GM18951 (cell line): ENCODE measurements around the gene GJA1.

Experiments used
- POLR2A ChIP-seq: IDR thresholded peaks from 4 replicates; pipeline ENCODE4 v1.6.1; 2011; ENCODE audit warnings: mild to moderate bottlenecking; ENCODE audit not compliant: insufficient read length, insufficient read depth; ENCODE audit errors: extremely low read depth
- in situ Hi-C: fragments of 300-500 bp; cut with MboI; formaldehyde crosslinking; loops from one replicate; pipeline ENCODE4 v1.12.0; 2022; ENCODE audit warnings: low sequenced_read_pairs, mixed read lengths, inconsistent platforms; ENCODE audit not compliant: unreplicated experiment

Gene GJA1

DNA sequence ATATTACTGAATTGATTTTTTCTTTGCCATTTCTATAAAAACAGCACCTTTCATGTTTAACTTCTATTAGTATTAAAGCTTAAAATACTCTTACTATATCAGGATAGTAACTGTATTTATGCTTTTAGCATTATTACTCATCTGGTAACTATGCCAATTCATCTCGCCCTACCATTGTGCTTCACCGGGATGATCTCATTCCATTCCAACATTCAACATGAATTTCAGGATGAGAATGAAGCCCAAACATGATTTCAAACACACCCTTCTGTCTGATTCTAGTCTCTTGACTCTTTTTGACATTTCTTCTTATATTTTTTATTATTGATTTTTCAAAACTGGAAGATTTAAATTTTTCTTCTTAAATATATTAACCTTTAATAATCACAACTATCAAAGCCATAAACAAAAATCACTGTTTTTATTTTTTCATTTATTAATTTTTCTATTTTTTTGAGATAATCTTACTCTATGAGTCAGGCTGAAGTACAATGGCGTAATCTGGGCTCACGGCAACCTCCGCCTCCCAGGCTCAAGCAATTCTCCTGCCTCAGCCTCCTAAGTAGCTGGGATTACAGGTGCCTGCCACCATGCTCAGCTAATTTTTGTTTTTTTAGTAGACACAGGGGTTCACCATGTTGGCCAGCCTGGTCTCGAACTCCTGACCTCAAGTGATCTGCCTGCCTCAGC is 46.7 kb downstream of the GJA1 start:
- in situ Hi-C loops: no loop called here

GRCh38 chr6:121482751-121483150 is 47.3 kb downstream of the GJA1 start:
- TF ChIP-seq POLR2A: no peak
- in situ Hi-C loops: no loop called here

More for the DNA sequence above, 46.7 kb downstream of the GJA1 start:
- TF ChIP-seq POLR2A: no peak

- in situ Hi-C loops: no loop called here
- TF ChIP-seq POLR2A: no peak
Observed at GRCh38 chr6:121485359-121485811, 49.9 kb downstream of the GJA1 start.

DNA sequence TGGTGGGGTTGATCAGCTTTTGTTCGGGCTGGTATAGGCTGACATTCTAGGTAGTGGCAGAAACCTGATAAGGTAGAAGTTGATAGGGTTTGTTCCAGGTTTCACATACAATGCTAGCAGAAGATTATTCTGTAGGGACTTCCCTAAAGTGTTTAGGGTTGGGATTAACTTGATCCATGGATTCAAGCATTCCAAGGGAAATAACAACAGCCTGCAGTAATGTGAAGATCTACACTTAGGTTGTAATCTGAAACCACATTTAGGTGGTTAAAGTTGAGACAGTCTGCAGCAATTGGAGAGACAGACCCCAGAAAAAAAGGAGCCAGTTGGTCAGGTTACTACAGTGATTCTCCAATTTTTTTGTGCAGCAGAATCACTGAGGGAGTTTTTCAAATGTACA is 56.1 kb downstream of the GJA1 start:
- in situ Hi-C loops: no loop called here
- TF ChIP-seq POLR2A: no peak

- no peak for TF ChIP-seq POLR2A
- in situ Hi-C loops: no loop called here
Observed at GRCh38 chr6:121492536-121492935, 57.1 kb downstream of the GJA1 start.

GRCh38 chr6:121497970-121498375 is 62.5 kb downstream of the GJA1 start:
- in situ Hi-C loops: no loop called here
- no peak for TF ChIP-seq POLR2A

DNA sequence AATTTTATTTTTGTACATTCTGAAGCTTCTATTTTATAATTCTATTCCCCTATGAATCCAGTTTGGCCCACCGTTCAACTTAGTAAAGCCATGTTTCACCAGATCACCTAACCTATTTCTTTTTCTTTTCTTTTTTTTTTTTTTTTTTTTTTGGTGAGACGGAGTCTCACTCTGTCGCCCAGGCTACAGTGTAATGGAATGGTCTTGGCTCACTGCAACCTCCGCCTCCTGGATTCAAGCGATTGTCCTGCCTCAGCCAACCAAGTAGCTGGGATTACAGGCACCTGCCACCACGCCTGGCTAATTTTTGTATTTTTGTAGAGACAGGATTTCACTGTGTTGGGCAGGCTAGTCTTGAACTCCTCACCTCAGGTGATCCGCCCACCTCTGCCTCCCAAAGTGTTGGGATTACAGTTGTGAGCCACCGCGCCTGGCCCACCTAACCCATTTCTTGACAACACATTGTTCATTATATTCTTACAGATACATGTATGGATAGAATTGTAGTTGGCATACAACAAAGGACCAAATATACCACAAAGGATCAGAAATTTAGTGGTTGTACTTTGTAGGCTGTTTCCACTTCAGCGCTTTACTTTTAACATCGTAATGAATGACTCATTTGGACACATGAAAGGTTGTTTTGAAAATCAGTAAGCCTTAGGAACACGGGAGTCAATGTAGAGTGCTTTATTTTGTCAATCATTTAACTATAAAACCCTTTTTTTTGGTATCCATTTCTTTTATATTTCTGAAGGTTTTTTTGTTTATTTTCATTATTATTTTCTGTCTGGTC is 63.2 kb downstream of the GJA1 start:
- no peak for TF ChIP-seq POLR2A
- in situ Hi-C loops: no loop called here
